Hepatocyte (in vitro differentiated cells): ENCODE results near the gene PRSS53.

Experiments used
- CTCF ChIP-seq: fragments of 200-600 bp; sonication (generic); IDR thresholded peaks from 2 replicates; pipeline ENCODE4 v1.5.1; 2016; ENCODE audit warnings: antibody characterized with exemption, mild to moderate bottlenecking; ENCODE audit not compliant: poor library complexity
- EZH2 ChIP-seq: fragments of 200-600 bp; sonication (generic); IDR thresholded peaks from 2 replicates; pipeline ENCODE4 v1.6.1; 2016; ENCODE audit warnings: antibody characterized with exemption, mild to moderate bottlenecking, borderline replicate concordance

- TF ChIP-seq CTCF: no peak
- no peak for TF ChIP-seq EZH2
Measured at GRCh38 chr16:31093132-31093703, 4.5 kb upstream of the PRSS53 start.
